DMS 273 (cell line): ENCODE results near the gene DLAT.

Experiments
- DNase-seq: peaks from one replicate; lab custom pipeline; 2025; ENCODE audit not compliant: unreplicated experiment; lab: John Stamatoyannopoulos, UW

Gene DLAT

DNA sequence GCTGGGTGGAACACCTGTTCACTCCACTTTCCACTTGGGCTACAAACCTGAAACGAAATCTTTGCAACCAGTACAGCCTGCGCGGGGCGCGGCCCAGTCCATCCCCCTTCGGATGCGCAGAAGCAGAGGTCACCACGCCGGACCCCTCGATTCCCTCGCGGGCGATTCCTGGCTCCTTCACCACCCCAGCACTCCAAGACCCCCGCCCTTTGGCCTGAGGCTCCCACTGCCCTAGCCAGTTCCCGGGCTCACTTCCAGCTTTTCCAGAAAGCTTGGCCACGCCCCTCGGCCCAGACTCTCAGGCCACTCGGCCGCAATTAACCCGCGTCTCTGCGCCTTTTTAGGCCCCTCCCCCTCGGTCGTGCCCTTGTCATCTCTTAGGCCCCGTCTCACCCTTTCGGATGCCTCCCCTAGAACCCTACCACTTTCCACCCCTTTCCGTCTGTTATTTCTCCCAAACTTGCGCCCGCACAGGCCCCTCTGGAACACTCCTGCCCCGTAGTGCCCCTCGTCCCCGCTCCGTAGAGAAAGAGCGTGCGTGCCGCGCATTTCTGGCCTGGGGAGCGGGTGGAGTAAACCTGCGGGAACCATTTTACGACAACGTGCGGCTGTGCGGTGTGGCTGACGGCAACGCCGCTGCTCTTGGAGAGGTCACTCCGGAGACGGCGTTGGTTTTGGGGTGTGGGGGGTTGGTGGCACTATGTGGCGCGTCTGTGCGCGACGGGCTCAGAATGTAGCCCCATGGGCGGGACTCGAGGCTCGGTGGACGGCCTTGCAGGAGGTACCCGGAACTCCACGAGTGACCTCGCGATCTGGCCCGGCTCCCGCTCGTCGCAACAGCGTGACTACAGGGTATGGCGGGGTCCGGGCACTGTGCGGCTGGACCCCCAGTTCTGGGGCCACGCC is at the start of gene DLAT:
DLAT (plus strand) TSS at position 636 of the 906 bp plus-strand sequence; CDS start at position 701, 65 bp downstream.
- peak; percentile 91 for DNase-seq

DNA sequence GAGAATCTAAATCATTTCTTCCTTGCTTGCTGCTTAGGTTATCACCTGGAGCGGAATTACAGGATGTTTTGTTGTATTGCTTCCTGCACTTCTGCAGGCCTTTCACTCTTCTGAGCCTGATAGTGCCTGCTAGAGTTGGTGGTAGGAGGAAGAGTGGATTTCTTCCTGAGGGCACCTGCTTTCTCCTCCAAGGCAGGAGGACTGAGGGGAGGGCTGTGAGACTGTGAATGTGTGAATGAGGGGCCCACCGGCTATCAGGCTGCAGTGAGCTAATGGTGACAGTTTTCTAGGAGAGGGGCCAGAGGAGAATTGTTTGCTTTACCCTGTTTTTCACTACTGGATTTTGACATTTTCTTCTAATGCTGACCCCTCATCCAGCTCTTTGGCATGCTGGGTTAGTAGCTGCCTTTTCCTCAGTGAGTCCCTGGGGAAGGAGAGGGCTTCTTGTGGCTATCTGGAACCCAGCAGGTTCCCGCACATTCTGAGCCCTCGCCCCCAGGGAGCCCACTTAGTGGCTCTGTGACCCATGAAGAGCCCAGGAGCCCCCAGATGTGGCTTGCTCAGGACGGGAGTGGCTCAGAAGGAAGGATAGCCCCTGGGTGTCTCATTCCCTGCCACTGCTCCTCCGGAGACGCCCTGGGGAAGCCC is 49.0 kb upstream of the DLAT start:
- DNase-seq: no peak

DNA sequence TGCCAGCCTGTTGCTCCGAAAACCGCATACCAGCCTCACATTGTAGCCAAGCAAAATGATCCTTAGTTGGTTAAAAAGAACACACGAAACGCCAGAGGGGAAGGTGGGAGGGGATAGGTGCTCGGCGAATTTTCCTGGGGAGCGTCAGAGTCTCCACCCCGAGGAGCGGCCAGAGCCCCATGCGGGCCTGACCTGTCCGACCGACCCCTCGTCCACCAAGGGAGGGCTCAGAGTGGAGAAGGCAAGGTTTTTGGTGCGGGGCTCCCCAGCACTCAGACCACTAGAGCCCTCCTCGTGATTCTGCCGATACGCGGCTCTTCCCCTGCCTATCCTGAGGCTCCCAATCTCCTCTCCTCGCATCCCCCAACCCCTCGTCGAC is 48.5 kb upstream of the DLAT start:
- no peak for DNase-seq

DNA sequence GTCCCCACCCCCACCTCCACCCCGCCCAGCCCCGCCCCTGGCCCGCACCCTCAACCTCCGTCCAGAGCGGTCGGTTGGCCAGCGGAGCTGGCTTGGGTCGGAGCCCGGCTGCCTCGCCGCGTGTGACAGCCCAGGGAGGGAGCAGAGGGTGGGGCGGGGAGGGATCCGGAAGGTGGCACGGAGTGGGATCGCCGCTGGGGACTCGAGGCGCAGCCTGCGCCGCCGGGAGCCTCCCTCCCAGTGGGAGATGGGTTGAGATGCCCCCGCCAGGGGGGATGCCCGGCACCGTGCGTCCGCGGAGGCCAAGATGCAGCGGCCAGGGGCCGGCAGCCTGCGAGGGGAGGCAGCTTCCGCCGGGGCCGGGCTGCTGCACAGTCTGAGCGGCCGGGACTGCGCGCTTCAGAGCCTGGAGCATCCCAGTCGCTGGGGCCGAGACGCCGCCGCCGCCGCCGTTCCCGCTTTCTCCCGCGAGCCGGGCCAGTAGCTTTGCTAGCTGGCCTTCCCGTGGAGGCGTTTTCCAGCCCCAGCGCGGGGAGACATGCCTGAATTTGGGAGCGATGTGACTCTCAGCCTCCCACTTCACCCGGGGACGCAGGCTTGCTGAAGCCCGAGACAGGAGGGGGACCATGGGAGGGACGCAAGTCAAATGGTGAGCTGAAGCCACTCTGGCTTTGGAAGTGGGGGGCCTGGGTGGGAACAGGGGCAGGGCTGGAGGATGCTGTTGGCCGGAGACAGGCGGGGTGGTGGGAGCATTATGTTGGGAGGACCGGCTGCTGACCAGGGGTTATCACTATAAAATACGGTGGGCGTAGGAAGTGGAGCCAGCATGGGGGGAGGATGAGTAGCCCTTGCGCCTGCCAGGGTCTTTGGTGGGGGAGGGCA is 47.8 kb upstream of the DLAT start:
- peak; percentile 59 for DNase-seq

DNA sequence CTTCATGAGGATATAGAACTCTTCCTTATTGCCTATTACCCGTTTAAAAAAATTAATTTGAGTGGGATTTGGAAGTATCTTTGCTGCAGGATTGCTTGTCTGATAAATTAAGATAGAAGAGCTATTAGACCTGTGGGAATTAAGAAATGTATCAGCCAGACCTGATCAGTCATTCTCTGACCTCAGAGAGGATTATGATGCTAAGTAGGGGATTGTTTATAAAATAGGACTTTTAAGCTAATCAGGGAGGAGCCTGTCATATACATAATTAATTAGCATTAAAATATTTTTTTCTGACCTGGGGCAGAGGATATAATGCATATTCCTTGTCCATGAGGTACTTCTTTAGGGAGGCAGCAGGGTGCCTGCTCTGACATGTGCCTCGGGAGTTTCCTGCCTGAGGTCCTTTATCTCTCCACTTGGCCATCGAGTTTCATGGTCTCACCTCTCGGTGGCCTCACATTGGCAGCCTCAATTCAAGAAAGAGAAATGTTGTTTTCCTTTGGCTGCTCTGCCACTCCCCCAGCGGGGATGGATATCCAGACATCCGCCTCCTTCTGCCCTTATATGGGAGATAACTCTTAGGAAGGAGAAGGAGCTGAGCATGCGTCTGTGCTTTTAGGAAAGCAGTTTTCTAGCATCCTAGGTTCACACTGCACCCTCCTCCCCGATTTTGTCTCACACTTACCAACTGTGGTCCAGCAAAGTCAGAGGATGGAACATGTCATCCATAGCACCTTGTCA is 47.0 kb upstream of the DLAT start:
- DNase-seq: peak; percentile 11

DNA sequence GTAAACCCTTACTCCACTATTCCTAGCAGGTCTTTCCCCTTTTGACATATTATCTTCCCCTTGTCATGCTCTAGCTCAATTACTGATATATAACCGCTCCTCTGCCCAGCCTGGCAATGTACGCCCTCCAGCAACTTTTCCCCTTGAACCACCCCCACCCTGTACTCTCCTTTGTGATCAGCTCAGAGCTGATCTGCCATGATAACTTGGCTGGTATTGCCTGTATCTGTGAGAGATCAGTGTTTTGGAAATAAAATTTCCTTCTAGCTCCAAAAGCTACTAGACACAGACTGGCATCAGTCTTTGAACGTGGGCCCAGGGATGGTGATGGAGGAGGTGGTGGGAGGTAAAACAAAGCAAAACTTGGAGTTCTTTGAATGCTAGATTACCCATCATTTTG is 45.1 kb upstream of the DLAT start:
- no peak for DNase-seq

DNA sequence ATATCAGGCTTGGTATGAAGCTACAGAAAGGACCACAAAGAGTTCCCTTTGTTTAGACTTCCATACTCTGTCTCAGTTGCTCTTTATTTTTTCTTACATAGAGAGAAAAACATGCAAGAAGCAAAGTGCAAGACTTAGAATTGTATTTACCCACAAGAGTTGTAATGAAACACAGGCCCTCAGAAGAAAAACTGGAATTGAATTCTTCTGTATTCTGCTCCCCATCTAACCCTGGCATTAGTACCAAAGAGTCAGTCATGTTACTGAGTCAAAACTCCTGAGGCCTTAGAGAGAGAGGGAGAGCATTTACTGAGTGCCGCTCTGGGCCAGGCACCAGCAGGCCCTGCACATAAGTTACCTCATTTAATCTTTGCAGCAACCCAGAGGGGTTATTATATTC is 43.9 kb upstream of the DLAT start:
- no peak for DNase-seq

DNA sequence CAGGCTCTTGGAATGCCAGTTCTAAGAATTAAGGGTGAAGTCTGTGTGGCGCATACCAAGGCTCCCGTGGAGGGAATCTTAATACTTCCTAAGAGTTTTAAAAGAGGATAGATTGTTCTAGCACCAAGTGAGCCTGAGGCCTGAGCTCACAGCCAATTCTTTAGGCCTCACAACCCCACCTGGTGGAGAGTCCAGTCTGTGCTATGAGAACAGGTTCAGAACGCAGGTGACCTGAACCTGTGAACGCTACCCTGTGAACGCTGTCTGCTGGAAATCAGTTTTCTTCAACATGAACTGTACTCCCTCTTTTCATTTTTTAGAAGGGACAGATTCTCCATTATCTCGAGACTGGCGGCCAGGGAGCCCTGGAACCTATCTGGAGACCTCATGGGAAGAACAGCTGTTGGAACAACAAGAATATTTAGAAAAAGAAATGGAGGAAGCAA is 43.2 kb upstream of the DLAT start:
- peak; percentile 56 for DNase-seq

DNA sequence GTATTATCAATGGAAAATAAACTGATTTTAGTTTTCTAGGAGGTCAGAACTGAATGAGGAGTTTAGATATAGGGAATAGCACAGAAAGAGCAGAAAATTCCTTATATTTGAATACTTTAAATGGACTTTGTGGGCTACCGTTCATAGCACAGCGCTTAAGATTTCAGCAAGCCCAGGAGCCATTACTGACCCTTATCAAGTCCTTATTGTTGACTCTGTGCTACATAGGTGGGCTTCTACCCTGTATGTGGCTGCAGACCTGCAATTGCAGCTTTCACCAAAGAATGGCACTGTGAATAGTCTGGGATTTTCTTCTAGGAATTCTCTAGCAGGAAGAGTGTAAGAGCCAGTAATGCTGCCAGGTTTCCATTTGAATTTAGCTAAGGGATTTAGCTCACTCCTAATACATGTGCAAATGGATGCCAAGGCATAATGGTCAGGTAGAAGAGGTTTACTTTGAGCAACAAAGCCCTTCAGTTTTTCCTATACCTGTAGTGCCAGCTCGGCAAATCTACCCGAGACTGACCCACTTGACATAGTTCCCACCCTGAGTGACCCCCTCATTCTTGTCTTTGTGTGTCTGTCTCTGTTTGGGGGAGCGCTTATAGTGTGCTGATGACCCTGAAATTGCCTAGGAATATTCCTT is 42.5 kb upstream of the DLAT start:
- no peak for DNase-seq

DNA sequence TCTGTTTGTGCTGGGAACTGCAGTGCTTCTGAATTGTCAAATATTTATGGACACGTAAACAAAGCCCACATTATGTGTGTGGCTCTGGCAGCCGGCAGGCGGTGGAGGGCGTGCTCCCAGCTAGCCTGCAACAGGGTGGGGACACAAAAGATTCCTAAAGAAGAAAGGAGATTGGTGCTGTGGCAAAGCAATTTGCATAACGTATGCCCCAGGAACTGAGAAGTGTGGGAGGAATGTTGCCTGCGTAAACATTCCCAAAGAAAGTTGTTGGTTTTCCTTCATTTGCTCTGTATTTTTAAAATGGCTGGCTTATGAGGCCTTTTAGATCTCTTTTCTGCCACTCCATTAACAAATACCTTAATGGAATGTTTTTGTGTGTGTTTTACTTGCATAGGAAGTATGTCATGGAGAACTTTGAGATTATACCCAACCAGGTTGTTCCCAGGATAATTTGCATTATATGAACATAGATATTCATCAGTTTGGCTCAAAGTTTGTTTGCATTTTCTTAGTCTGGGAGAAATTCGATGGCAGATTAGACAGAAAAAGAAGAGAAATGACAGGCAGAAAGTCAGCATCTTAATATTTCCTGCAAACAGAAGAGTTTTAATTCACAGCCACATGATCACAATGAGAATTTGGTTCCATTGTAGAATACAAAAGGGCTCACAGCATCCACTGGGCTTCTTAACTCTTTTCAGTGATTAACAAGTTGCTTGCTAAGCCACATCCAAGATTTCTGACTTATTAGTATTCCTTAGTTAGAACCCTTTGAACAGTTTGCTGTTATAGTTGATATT is 41.8 kb upstream of the DLAT start:
- no peak for DNase-seq

DNA sequence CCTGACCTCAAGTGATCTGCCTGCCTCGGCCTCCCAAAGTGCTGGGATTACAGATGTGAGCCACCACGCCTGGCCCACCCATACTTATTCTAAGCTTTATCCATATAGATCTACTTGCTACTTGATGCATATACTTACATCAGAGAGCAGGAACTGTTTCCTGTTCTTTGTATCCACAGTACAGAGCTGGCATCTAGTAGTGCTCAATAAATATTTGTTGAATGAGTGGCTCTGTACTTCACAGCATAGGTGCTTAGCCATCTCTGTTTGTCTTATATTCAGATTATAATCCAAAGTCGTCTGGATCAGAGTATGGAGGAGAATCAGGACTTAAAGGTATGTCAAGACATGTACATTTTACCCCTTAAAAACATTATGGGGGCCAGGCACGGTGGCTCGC is 38.6 kb upstream of the DLAT start:
- DNase-seq: no peak

DNA sequence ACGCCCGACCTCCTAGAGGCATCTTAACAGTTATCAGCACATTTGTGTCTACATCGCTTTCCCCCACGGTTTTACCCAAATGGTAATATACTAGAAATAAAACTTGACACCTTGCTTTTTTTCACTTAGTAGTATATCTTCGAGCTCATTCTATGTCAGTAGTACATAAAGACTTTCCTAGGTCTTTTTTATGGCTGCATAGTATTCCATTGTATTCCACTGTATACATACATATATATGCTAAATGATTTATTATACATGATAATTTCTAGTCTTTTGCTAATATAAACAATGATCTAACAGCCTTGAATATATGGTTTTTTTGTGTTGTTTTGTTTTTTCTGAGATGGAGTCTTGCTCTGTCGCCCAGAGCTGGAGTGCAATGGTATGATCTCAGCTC is 34.8 kb upstream of the DLAT start:
- no peak for DNase-seq

DNA sequence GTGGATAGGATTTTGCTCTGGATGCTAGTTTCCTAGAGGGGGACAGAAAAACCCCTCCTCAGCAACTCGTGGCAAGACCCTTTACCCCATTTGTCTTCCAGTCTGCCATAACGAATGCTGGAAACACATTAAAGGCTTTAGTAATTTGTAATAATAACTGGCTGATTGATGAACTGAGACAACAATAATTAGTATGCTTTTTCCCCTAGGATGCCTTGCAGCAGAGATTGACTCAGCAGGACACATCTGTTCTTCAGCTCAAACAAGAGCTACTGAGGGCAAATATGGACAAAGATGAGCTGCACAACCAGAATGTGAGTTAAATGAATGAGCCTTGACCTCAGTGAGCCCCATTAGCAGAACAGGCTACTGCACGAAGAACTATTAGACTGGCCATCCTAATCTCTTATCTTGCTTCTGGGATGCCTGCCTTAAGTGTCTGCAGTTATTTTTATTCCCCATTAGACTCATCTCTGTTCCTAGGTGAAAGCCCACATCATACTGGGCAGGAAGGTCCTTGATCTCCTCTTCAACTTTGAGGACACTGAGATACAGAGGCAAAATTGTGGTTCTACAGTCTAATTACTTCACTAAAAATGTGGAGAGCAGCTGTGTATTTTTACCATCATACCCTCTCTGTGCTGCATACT is 32.9 kb upstream of the DLAT start:
- no peak for DNase-seq

DNA sequence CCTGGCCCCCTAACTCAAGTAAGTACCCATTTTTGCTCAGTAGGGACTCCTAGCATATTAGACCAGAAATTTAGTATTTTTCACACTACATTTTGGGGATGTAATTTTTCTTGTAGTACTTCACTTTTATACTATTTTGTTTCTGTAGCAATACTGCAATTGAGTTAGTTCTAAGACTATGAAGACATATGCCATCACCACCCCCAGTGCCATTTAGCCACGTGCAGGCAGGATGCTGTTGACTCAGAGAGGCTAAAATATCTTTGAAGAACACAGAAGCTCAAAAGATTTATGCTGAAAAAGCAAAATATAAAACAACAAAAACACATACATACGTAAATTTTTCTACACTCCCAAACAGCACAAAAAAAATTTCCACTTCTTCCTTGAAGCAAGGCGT is 29.1 kb upstream of the DLAT start:
- DNase-seq: no peak

DNA sequence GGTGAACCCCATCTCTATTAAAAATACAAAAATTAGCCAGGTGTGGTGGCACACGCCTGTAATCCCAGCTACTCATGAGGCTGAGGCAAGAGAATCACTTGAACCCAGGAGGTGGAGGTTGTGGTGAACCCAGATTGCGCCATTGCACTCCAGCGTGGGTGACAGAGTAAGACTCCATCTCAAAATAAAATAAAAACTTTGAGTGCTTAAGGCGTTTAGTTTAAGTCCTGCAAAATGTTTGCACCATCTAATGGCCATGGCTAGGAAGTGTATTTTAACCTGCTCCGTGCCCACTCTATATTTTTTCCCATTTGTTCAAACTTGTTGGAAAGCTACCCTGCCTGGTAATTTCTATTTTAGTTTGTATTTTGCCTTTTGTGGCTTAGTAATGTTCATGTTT is 28.5 kb upstream of the DLAT start:
- DNase-seq: peak; percentile 19

DNA sequence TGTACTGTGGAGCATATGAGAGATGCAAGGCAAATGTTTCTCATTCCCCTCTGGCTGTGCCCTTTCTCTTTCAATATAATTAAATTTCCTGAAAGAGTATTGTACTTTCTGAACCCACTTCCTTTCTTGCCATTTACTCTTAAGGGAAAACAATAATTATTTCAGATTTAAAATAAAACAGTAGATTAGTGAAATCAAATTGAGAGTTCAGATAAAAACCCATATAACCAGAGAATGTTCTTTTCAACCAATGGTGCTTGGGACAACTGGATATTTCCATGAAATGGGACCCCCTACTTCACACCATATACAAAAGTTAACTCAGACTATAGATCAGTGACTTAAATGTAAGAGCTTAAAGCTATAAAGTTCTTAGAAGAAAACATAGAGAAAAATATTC is 26.1 kb upstream of the DLAT start:
- no peak for DNase-seq

DNA sequence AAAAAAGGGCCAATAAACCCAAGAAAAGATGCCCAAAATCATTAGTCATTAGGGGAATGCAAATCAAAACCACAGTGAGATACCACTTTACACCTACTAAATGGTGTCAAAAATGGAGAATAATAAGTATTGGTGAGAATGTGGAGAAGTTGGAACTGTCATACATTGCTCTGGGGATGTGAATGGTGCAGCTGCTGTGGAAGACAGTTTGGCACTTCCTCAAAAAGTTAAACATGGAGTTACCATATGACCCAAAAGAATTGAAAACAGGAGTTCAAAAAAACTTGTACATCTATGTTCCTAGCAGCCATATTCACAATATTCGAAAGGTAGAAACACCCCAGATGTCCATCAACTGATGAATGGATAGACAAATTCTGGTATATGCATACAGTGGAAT is 24.5 kb upstream of the DLAT start:
- DNase-seq: no peak

DNA sequence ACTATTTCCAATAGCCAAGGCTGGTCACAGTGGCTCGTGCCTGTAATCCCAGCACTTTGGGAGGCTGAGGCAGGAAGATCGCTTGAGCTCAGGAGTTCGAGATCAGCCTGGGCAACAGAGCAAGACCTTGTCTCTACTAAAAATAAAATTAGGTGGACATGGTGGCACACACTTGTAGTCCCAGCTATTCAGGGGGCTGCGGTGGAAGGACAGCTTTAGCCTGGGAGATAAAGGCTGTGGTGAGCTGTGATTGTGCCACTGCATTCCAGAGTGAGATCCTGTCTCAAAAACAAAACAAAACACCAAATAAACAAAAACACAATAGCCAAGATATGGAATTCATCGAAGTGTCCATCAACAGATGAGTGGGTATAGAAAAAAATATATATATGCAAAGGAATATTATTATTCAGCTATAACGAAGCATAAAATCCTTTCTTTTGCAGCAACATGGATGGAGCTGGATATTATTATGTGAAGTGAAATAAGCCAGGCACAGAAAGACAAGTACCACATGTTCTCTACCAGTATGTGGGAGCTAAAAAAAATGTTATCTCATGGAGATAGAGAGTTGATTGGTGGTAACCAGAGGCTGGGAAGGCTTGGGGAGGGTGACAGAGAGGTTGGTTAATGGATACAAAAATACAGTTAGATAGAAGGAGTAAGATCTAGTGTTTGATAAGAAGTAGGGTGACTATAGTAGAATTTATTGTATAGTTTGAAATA is 22.6 kb upstream of the DLAT start:
- no peak for DNase-seq
